NCI-H2227 treated with DMSO at 0.1 percent for 48 hours (cell line): Measurements from ENCODE around the gene ATE1.
"Not testable (repeated sequence)": the region's sequence is repeated elsewhere in the genome, so short reads cannot be mapped to it uniquely, and the experiment has no call there.

Experiments used
- DNase-seq: peaks from one replicate; lab custom pipeline; 2025; lab: John Stamatoyannopoulos, UW

ATE1 gene

DNA sequence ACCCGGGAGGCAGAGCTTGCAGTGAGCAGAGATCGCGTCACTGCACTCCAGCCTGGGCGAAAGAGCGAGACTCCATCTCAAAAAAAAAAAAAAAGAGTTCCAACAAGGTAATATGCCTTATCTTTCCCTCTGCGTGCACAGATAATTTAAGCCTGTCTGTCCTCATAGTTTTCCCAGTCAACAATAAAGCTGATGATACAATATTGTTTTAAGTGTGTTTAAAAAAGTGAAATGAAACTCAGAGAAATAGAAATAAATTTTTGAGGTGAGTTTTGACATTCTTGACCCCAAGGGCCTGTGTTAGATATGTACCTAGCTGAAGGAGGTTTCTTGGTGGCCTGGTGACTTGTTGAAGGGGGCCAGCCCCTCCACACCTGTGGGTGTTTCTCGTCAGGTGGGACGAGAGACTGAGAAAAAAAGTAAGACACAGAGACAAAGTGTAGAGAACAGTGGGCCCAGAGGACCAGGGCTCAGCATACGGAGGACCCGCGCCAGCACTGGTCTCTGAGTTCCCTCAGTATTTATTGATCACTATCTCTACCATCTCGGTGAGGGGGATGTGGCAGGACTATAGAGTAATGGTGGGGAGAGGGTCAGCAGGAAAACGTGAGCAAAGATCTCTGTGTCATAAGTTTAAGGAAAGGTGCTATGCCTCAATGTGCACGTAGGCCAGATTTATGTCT is 1.9 kb upstream of the ATE1 start:
- not testable (repeated sequence) for DNase-seq

DNA sequence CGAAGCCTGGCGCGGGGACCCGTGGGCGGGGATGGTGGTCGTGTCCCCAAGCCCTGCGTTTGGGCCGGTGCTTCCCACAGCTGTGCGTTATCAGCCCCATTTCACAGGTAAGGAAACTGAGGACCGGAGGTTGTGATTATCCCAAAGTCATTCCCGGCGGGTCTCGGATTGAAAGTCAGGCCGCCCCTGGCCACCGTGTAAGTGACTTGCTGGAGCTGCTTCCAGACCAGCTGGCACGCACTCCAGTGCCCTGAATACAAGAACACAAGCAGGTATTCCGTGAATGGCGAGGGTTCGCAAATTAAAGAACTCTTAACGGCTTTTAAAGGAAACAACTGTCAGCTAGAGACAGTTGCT is 675 bp upstream of the ATE1 start:
- no peak for DNase-seq

DNA sequence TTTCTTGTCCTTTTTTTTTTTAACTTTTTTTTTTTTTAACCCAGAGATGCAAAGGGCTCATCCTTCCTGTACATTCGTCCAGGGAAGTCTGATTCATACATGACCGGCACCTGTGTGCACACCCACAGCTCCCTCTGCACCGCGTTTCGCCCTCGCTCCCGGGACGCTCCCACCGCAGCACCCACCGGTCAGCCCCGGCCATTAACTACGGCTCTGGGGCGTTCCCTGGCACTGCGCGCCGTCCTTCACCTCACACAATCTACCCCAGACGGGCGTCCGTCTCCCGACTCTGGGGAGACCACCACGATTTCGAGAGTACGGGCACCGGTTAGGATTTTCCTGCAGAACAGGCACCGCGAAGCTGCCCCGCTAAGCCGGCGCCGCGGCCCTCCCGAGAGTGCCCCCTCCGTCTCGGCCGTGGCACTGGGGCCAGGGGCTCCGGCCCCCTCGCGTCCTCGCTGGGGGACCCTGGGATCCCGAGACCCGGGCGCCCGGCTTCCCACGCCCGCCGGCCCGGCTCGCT is 452 bp downstream of the ATE1 start:
- peak; percentile 11 for DNase-seq

DNA sequence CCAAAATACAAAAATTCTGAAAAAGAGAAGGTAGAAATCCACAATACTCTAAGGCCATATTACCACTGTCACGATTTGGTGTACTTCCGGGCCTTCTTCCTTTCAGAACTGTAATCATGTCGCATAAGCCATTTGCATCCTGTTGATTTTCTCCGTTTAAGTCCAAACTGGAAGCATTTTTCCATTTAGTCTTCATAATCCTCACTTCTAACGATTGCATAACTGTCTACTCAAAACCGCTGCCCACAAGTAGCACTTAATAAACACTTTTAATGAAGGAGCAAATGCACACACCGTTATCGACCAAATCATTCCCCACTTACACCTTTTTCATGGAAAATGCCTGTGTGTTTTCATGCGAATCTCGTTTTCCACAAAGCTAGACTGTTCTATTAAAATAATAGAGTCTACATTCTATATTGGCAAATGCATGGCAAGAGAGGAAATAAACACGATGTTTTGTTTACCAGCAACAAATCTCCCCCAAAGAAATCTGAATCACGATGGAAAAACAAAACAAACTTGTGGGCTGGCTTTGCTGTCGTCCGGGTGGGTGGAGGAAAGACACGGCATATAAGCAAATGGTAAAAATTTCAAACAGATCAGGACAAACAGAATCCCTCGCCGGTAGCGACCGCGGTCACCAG is 1.0 kb downstream of the ATE1 start:
- DNase-seq: no peak

DNA sequence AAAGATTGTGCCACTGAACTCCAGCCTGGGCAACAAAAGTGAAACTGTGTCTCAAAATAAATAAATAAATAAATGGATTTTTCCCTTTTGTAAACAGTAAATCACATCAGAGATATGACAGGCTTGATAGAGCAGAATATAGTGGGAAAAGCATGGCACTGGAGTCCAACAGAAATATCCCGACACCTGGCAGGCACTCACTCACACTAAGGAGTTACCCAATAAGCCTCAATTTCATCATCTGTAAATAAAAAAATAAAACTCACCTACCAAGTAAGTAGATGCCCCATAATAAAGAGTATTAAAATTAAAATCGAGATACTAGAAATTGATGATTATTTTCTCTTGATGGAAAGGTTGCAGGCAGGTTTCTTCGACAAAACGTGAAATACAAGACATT is 1.7 kb downstream of the ATE1 start:
- no peak for DNase-seq

DNA sequence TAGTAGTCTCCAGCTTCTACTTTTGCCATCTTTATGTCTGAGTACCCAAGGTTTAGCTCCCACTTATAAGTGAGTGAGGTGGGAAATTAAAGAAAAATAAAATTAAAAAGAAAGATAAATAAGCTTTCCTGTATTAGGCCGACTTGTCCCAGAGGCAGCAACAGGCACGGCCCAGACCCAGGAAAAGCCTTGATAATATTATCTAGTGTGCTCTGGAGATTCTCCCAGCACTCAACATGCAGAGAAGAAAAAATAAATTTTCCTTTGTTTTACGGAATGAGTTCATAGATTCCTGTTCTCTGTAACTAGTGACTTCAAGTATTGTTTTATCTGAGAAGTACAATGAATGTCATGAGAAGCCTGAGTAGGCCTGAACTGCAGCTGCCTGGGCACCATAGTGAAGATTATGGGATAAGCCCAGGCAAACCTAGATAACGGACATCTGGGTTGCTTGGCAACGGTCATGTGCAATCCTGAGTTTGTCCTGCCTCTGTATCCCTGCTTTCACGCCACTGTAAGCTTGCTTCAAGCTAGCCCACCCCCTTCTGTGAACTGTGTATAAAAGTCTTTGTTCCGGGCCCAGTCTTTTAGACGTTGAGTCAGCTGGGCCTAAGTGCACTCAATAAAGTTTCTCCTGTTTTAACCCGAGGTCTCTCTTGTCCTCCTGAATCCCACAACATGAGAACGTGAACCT is 6.4 kb downstream of the ATE1 start:
- DNase-seq: no peak

DNA sequence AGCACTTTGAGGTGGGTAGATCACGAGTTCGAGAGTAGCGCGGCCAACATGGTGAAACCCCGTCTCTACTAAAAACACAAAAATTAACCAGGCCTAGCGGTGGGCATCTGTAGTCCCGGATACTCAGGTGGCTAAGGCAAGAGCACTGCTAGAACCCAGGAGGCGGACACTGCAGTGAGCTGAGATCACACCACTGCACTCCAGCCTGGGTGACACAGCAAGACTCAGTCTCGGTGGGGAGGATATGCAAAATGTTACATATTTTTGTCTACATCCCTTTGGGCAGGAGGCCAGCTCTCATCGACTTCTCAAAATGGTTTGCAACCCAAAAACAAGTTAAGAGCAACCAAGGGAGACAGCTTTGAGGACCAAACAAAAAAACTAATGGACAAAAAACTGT is 8.2 kb downstream of the ATE1 start:
- no peak for DNase-seq

DNA sequence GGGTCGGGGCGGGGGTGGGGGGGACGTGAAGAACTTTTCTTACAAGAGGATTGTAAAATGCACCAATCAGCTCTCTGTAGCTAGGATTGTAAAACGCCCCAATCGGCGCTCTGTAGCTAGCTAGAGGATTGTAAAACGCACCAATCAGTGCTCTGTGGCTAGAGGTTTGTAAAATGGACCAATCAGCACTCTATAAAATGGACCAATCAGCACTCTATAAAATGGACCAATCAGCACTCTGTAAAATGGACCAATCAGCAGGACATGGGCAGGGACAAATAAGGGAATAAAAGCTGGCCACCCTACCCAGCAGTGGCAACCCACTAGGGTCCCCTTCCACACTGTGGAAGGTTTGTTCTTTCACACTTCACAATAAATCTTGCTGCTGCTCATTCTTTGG is 9.0 kb downstream of the ATE1 start:
- not testable (repeated sequence) for DNase-seq

DNA sequence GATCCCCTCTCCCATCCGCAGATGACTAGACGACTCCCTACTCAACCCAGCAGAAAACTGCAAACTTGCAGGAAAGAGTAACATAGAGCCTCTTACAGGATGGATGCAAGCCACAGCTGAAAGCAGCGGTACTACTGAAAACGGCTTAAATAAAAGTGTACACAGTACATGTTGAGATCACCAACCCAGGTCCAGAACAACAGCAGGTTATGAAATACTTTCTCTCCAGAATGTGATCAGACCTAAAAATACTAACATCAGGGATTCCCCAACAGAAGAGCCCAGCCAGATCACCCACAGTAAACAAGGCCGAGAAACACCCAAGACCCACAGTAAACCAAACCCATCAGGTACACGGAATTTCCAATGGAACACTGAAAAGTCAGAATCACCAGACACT is 13.2 kb downstream of the ATE1 start:
- DNase-seq: no peak

DNA sequence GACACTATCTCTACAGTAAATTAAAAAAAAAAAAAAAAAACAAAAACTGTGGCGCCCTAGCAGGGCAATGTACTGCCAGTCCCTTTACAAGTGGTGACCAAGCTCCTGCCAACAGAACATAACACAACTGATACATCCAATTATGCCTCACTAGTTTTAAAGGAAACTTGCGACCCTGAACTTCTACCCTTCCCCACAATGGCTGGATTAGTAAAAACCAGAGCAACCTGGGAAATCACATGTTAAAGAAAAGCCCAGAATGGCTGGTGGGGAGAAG is 16.5 kb downstream of the ATE1 start:
- DNase-seq: no peak

DNA sequence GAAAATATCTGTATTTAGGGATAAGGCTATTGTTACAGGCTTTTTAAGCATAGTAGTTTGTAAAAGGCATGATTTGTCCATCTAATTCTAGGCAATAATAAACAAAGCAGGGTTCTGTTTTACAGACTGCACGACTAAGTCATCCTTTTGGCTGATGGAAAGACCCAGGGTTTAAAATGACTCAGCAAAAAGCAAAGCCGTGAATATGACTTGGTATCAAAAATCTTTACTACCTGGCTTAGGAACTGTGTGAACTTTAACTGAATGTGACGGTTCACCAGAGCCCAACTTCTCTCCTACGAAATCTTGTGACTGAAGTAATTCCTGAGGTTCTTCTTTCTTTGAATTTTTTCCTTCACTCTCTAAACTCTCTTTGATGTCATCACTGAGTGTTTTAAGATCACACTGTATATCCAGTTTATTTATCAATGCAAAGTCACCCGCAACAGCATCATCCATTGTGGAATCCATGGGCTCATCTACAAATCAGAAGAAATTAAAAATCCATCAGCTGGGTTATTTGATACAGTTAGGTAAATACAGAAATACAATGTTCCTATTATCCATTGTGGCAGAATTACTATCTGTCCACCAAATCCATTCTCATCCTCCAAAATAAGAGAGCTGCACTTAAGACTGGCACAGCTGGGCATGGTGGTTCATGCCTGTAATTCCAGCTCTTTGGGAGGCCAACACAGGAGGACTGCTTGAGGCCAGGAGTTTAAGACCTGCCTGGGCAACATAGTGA is 17.0 kb downstream of the ATE1 start:
- DNase-seq: peak; percentile 6

DNA sequence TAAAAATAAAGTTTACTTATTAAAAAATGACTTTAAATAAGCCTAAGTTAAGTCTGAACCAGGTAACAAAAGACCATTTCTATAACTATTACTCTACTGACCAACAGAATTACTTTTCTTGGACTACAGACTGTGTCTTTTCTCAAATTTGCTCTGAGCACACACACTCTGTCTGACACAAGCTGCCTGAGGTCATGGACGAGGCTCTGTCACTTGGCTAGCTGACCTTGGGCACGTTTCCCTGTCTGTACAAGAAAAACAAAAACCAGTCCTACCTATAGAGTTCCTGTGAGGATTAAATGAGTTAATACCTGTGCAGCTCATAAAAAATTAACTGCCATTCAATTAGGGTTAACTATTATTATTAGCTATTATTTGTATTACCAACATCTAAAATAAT is 22.9 kb downstream of the ATE1 start:
- DNase-seq: no peak

DNA sequence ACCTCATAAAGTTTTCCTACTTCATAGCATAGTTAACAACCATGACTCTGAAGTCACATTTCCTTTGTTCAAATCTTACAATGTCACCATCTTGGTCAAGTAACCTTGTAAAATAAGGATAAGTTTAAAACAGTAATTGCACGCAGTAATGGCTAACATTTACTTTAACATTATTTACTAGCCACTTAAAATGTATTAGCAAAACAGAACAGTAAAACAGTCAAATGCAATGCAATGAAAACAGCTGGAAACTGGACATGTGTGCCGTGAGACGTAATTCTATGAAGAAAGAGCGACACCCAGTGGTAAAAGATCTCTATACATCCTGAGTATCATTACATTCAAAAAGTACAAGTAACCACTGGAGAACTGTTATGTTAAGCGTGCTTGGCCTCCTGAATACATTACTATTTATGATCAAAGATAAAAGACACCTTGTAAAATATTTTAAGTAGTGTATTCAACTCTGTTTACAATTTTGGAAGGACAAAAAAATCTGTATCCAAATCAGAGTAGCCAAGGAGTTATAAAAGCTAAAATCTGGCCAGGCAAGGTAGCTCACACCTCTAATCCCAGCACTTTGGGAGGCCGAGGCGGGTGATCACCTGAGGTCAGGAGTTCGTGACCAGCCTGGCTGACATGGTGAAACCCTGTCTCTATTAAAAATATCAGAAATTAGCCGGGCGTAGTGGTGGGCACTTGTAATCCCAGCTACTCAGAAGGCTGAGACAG is 27.2 kb downstream of the ATE1 start:
- DNase-seq: peak; percentile 66

DNA sequence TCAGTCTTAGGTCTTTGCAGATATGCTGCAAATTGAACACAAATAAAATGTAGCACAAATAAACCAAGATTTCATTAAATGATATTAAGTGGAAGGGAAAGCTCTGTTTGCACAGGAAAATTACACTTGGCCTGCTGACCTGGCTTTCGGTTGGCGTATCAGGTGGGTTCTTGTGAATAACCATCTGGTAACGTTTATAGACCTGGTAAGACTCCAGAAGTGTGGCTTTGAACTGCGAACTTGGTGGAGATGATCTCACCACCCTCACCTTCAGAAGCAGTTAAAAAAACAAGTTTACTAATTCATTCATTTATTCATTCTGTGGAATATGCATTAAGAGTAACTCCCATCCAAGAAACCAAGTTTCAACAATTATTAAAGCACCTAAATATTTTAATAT is 28.1 kb downstream of the ATE1 start:
- DNase-seq: no peak

DNA sequence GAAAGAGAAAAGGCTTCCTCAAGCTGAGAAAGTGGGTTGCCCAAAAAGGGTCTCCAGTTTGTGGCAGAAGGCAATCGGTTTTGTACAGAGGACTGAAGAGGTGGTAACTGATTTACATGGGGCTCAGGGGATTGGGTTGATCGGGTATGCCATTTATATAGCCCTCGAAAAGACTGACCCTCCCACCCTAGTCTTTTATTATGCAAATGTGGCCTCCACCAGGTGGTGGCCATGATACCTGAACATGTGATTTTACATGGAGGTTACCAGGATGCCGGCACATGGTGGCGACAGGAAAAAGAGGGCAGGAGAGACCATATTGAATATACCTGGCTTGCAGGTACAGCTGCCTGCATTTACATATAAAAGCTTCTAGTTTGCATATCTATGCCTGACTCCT is 36.7 kb downstream of the ATE1 start:
- DNase-seq: no peak

DNA sequence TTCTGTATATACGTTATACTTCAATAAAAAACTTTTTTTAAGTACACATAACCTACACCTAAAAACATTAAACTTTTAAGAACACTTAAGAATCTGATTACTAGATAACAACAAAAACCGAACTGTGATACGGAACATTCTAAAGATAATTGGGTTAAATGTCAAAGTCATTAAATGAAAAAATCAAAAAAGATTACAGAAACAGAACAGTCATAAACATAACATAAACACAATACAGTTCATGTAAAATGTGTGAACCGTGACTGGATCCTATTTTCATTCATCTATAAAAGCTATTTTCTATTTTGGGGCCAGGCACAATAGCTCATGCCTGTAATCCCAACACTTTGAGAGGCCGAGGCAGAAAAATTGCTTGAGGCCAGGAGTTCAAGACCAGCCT is 38.6 kb downstream of the ATE1 start:
- no peak for DNase-seq

DNA sequence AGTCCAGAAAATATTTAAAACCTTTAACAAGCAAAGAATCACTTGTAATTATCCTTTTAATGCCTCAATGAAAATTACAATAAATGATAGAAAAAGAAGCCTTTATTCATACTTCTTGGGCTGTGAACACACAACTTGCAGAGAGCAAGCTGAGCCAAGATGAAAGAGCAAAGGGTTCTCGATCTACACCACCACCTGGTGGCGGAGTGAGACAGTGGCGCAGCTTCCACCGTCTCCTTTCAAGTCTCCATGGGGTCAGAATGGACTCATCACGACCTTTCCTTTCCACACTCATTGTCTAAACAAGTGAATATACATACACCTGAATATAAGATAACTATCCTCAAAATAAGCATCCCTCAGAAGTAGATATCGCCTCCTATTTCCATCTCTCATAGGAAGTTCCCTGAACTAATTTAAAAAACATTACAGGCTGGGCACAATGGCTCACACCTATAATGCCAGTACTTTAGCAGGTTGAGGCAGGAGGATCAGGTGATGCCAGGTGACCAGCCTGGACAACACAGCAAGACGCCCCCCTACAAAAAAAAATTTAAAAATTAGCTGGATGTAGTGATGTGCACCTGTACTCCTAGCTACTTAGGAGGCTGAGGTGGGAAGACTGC is 40.7 kb downstream of the ATE1 start:
- DNase-seq: peak; percentile 16

DNA sequence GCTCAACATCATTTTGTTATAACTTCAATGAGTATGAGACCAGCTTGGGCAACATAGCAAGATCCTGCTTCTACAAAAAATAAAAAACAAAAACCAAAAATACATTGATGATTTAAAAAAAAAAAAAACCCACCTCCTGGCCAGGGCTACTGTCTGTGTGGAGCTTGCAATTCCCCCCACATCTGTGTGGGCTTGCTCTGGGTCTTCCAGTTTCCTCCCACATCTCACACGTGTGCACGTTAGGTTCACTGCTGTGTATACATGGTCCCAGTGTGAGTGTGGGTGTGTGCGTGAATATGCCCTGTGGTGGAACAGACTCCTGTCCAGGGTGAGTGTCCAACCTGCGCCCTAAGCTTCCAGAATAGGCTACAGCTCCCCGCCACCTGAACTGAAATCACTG is 41.6 kb downstream of the ATE1 start:
- DNase-seq: no peak

DNA sequence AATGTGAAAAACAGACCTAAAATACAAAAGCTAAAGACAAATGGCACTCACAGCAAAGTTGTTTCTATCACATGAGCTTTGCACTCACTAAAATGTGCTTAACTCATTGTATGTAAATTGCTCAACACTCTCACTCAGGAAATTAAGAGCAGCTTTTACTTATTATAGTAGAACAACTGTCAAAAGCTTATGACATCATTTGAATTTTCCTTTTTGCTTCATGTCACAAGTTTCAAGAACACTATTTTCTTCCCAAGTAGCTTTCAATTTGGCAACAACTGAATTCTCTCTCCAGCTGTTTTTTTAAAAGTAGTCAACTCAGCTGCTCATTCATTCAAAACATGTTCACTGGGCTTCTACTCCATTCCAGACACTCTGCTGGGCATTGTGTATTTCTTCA is 46.9 kb downstream of the ATE1 start:
- DNase-seq: no peak

DNA sequence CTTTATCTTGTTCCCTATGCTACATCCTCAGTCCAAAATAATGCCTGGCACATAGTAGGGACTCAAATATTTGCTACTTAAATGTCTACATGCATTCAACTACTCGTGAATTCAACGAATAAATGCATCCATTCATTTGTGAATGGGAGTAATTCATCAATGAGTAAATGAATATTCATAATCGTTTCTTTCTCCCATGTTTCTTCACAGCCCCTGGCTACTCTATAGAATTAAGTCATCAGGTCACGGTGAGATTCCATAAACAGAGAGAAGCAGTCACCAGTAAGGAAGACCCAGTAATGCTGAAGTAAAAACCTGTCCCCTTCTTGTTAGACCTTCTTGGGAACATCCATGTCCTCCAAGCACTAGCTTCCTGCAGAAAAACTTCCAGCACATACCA is 48.4 kb downstream of the ATE1 start:
- no peak for DNase-seq

DNA sequence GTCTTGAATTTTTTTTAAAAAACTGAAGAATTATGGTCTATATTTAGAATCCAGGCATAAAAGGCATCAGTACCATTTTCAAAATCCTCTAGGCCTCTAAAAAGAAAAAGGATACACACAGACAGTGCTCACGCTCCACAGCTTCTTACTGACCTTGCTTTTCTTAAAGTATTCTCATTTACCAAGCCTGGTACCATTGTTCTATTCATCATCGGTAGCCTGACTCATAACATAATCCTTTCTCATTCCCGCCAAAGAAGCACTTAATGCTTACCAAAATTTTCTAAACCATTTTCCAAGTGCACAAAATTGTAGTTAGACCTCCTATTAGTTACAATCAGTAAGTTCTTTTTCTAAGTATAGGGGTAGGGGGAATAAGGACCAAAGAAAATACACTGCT is 54.6 kb downstream of the ATE1 start:
- DNase-seq: no peak

DNA sequence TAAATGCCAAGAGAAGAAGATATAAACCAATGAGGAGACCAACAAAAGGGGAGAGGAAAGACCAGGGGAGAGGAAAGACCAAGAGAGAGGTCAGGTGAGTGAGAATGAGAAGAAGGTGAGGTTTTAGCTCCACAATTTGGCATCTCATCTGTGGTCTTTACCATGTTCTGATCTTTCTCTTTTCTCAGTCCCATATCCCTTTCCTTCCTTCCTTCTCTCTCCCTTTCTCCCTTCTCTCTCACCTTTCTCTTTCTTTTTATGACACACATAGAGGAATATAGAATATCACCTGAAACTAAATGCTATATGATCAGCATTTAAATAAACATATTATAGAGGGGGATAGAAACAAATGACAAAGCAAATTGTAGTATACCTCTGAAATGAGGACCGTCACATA is 57.4 kb downstream of the ATE1 start:
- no peak for DNase-seq
